Calu3 (cell line): Measurements from ENCODE around the gene DPP6. TPM values are rescaled to one million over a fixed set of nuclear protein-coding genes. Genes with fewer than 3 reads are reported as not detected.

Source experiments
- BruUV-seq: library from RNA; stranded (reverse); fragments of 400-500 nt; replicated peaks from 2 replicates; lab custom pipeline; 2021; lab: Mats Ljungman, UMichigan
- CTCF ChIA-PET: fragments of 300-600 bp; sonication (Branson Sonifier 250); formaldehyde crosslinking; loops from one replicate; lab custom pipeline; 2022; ENCODE audit warnings: antibody characterized with exemption; lab: Charles Lee
- DNase-seq: peaks from one replicate; pipeline ENCODE4 v3.0.0; 2022
- H3K27ac Mint-ChIP-seq: one replicate; pipeline ENCODE4 v1.8.0; 2022; ENCODE audit warnings: mixed read lengths; ENCODE audit not compliant: unreplicated experiment
- H3K27me3 Mint-ChIP-seq: one replicate; pipeline ENCODE4 v1.8.0; 2022; ENCODE audit warnings: mixed read lengths; ENCODE audit not compliant: unreplicated experiment
- H3K36me3 Mint-ChIP-seq: one replicate; pipeline ENCODE4 v1.8.0; 2022; ENCODE audit warnings: mild to moderate bottlenecking, moderate library complexity, mixed read lengths; ENCODE audit not compliant: insufficient read depth, unreplicated experiment
- H3K4me1 Mint-ChIP-seq: one replicate; pipeline ENCODE4 v1.8.0; 2022; ENCODE audit warnings: mild to moderate bottlenecking, low read depth, mixed read lengths; ENCODE audit not compliant: unreplicated experiment
- H3K4me3 Mint-ChIP-seq: one replicate; pipeline ENCODE4 v1.8.0; 2022; ENCODE audit warnings: mild to moderate bottlenecking, low read depth, moderate library complexity, mixed read lengths; ENCODE audit not compliant: unreplicated experiment
- H3K9me3 Mint-ChIP-seq: one replicate; pipeline ENCODE4 v1.8.0; 2022; ENCODE audit warnings: low read depth, mixed read lengths; ENCODE audit not compliant: unreplicated experiment
- intact Hi-C: fragments of 100-400 bp; cut with micrococcal nuclease; formaldehyde crosslinking; loops from one replicate; pipeline ENCODE4 v1.10.0; 2022; ENCODE audit not compliant: unreplicated experiment
- total RNA-seq: library from RNA; stranded (reverse); gene quantifications from 2 replicates; pipeline ENCODE4 v1.2.3, GENCODE V29; 2022
- TF ChIP-seq, protein P1 (sequence below): fragments of 200-600 bp; IDR thresholded peaks from one replicate; pipeline ENCODE4 v1.8.0; 2022; ENCODE audit warnings: antibody characterized with exemption; ENCODE audit not compliant: unreplicated experiment

The DPP6 gene
- total RNA-seq, 1 experiment from 2014 or later = not detected

DNA sequence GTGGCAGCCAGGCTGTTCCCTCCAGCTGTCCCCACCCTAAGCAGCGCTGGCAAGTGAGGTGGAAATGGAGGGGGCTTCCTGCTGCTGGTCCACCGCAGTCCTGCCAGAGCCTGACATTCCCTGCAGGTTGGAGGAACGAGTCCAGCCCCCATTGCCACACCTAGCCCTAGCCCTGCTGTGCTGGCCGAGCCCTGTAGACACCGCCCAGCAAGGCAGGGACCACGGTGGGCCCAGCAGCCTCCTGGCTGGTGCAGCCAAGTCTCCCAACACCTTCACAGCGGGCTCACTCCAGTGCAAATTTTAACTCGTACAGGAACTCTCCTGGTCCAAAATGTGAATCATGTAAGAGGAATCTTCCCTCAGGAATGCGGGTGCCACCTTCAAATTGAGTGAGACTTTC lies 834.4 kb downstream of the DPP6 start:
- intact Hi-C loops = no loop called here
- no peaks in the 10 kb centered on the region for H3K9me3 Mint-ChIP-seq
- TF ChIP-seq, protein P1, sequence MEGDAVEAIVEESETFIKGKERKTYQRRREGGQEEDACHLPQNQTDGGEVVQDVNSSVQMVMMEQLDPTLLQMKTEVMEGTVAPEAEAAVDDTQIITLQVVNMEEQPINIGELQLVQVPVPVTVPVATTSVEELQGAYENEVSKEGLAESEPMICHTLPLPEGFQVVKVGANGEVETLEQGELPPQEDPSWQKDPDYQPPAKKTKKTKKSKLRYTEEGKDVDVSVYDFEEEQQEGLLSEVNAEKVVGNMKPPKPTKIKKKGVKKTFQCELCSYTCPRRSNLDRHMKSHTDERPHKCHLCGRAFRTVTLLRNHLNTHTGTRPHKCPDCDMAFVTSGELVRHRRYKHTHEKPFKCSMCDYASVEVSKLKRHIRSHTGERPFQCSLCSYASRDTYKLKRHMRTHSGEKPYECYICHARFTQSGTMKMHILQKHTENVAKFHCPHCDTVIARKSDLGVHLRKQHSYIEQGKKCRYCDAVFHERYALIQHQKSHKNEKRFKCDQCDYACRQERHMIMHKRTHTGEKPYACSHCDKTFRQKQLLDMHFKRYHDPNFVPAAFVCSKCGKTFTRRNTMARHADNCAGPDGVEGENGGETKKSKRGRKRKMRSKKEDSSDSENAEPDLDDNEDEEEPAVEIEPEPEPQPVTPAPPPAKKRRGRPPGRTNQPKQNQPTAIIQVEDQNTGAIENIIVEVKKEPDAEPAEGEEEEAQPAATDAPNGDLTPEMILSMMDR = no peak
- H3K4me1 Mint-ChIP-seq = no peaks in the 10 kb centered on the region
- no peak overlapping the region for H3K27ac Mint-ChIP-seq
- CTCF ChIA-PET = no interaction called here
- no peak for DNase-seq
- H3K4me3 Mint-ChIP-seq = no peak overlapping the region
- H3K36me3 Mint-ChIP-seq = no peaks in the 10 kb centered on the region
- no TSS peak for BruUV-seq
- no peaks in the 10 kb centered on the region for H3K27me3 Mint-ChIP-seq

DNA sequence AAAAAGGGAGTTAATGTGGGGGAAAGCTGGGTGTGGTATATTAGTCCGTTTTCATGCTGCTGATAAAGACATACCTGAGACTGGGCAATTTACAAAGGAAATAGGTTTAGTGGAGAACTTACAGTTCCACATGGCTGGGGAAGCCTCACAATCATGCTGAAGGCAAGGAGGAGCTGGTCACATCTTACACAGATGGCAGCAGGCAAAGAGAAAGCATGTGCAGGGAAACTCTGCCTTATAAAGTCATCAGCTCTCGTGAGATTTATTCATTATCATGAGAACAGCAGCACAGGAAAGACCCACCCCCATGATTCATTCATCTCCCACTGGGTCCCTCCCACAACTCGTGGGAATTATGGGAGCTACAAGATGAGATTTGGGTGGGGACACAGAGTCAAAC lies 836.5 kb downstream of the DPP6 start:
- BruUV-seq = no TSS peak
- H3K9me3 Mint-ChIP-seq = peaks cover 5% of the 10 kb centered on the region

DNA sequence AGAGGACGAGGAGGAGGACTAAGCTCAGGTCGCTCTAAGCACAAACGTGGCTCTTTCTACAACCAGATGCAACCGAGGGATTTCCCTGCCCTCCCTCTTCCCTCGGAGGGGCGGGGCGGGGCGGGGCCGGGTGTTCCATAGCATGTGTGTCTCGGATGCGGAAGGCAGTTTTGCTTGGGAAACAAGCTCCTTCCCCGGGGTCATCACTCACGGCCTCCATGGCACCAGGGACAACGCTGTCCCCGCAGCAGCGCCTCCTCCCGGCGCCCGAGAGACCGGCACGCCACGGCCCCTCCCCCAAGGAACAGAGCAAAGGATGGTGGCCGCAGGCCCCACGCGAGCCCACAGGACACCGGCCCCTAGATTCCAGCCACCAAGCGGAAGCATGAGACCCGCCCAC lies 840.3 kb downstream of the DPP6 start:
- Mint-ChIP-seq H3K4me1 (no peaks in the 10 kb centered on the region), H3K27me3 (no peaks in the 10 kb centered on the region), H3K9me3 (peaks cover 6% of the 10 kb centered on the region), H3K36me3 (no peaks in the 10 kb centered on the region), H3K27ac (no peak overlapping the region), H3K4me3 (no peak overlapping the region)
- no TSS peak for BruUV-seq
- no peak for DNase-seq
- intact Hi-C loops = no loop called here
- TF ChIP-seq, protein P1 = no peak
- CTCF ChIA-PET = no interaction called here

More for the DNA sequence above, 836.5 kb downstream of the DPP6 start:
- no peak overlapping the region for H3K4me3 Mint-ChIP-seq
- DNase-seq = no peak
- CTCF ChIA-PET = no interaction called here
- no peaks in the 10 kb centered on the region for H3K4me1 Mint-ChIP-seq
- intact Hi-C loops = no loop called here
- no peak overlapping the region for H3K27ac Mint-ChIP-seq
- H3K27me3 Mint-ChIP-seq = no peaks in the 10 kb centered on the region
- TF ChIP-seq, protein P1 = no peak
- H3K36me3 Mint-ChIP-seq = no peaks in the 10 kb centered on the region

DNA sequence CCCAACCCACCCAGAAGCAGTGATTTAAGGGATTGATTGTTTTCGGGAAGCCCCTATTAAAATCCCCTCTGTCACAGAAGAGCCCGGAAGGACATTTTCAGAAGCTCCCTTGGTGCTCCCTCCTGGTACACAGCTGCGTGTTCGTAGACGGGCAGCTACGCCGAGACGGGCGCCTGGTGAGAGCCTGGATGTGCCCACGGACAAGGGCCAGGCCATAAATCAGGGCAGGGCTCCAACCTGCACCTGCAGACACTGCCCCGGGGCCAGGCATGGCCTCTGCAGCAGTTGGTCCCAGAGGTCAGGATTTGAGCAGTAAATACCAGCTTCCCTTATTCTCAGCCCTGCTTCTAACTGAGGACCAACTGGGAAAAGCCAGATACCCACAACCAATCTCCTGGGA lies 843.9 kb downstream of the DPP6 start:
- Mint-ChIP-seq H3K4me3 (no peak overlapping the region), H3K27me3 (no peaks in the 10 kb centered on the region), H3K36me3 (no peaks in the 10 kb centered on the region), H3K4me1 (no peaks in the 10 kb centered on the region), H3K27ac (no peak overlapping the region), H3K9me3 (peaks cover 6% of the 10 kb centered on the region)
- intact Hi-C loops = no loop called here
- TF ChIP-seq, protein P1 = no peak
- no peak for DNase-seq
- BruUV-seq = no TSS peak
- CTCF ChIA-PET = no interaction called here
